Left colon (tissue), 2 donors: ENCODE data around the gene TICRR. TPM values are rescaled to one million over a fixed set of nuclear protein-coding genes. Genes with fewer than 3 reads are reported as not detected.

ENCODE experiments used
- ATAC-seq: fragments of 200-7000 bp; cut with Tn5 transposase; one replicate; pipeline ENCODE4 v1.9.1; 2020; ENCODE audit warnings: mild to moderate bottlenecking, moderate library complexity
- DNase-seq, 2 donors: peaks; one replicate each; pipeline ENCODE4 v3.0.0-alpha.2; 2020
- intact Hi-C, 2 donors: fragments of 100-400 bp; cut with DNase I in 1 of 2; cut with micrococcal nuclease in 1 of 2; formaldehyde crosslinking; loops; one replicate each; pipeline versions ENCODE4 v1.11.2 to v1.14.0; 2022; cut with DNase I, micrococcal nuclease
- total RNA-seq, 2 donors: library from RNA; stranded (reverse); fragmentation: NEBNext Ultra II Directional; extraction: Animal tissue kit (Norgen Biotek cat#: 25700); gene quantifications; one replicate each; pipeline ENCODE4 v1.2.1, GENCODE V29; 2021
- donor health status: DM: no; HTN: no; CAD: no.
- donor health status: DM: yes; HTN: yes; CAD: no.

TICRR gene
- total RNA-seq, 2 donors from 2014 or later, result 1.3 to 4.4 TPM

GRCh38 chr15:89616228-89616627 is 41.0 kb downstream of the TICRR start:
- no peak for DNase-seq

GRCh38 chr15:89621547-89621946 is 46.3 kb downstream of the TICRR start:
- intact Hi-C loops, result no loop called here
- DNase-seq, result no peak

More at GRCh38 chr15:89616228-89616627, 41.0 kb downstream of the TICRR start:
- no peak for ATAC-seq
- intact Hi-C loops, result no loop called here

GRCh38 chr15:89623165-89623564 is 47.9 kb downstream of the TICRR start:
- DNase-seq (no peak), ATAC-seq (no peak)
- intact Hi-C loops, result no loop called here

More at GRCh38 chr15:89621547-89621946, 46.3 kb downstream of the TICRR start:
- ATAC-seq, result no peak

DNA sequence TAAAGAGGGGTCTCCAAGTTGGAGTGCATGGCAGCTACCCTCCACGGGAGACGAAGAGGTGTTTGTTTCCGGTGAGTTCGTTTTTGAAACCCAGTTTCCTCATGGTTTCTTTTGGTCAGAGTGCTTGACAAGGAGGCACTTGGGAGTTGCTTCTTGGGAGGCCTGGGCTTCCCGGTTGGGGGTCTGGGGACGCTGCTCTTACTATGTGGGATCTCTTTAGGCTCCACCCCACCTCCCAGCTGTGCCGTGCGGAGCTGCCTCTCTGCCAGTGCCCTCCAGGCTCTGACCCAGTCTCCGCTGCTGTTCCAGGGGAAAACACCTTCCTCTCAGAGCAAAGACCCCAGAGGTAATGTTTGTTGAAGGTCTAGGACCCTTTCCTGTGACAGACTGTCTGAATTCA is 50.4 kb downstream of the TICRR start:
- intact Hi-C loops, result no loop called here
- no peak for DNase-seq
- no peak for ATAC-seq

GRCh38 chr15:89627256-89627970 is 52.1 kb downstream of the TICRR start:
- intact Hi-C loops, result no loop called here
- DNase-seq, result no peak
- ATAC-seq, result no peak

DNA sequence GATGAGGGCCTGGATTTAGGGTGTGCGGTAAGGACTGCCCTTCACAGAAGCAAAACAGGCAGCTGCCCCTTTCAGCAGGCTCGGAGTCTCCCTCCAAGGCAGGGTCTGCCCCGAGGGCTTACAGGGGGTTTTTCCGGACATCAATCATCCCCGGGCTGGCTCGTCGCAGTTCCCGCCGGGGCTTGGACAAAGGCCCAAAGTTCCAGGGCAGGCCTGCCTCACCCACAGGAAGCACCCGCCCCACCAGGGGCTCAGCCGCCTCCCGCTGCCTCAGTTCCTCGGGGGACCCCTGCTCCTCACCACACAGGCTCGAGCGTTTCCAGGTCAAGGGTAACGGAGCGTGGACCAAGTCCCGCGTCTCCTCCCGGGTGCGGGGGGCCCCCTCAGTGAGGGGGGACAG is 53.0 kb downstream of the TICRR start:
- DNase-seq, result no peak
- no peak for ATAC-seq
- intact Hi-C loops, result no loop called here

GRCh38 chr15:89628806-89629715 is 53.8 kb downstream of the TICRR start:
- intact Hi-C loops, result no loop called here
- DNase-seq (no peak), ATAC-seq (no peak)

GRCh38 chr15:89629829-89630228 is 54.6 kb downstream of the TICRR start:
- ATAC-seq (no peak), DNase-seq (no peak)
- intact Hi-C loops, result no loop called here

GRCh38 chr15:89630260-89630659 is 55.0 kb downstream of the TICRR start:
- ATAC-seq (no peak), DNase-seq (no peak)
- intact Hi-C loops, result no loop called here

- intact Hi-C loops, result no loop called here
- DNase-seq, result no peak
- ATAC-seq, result no peak
Measured at GRCh38 chr15:89630974-89631901, 56.0 kb downstream of the TICRR start.

GRCh38 chr15:89631902-89632264 is 56.6 kb downstream of the TICRR start:
- ATAC-seq (no peak), DNase-seq (no peak)
- intact Hi-C loops, result no loop called here

DNA sequence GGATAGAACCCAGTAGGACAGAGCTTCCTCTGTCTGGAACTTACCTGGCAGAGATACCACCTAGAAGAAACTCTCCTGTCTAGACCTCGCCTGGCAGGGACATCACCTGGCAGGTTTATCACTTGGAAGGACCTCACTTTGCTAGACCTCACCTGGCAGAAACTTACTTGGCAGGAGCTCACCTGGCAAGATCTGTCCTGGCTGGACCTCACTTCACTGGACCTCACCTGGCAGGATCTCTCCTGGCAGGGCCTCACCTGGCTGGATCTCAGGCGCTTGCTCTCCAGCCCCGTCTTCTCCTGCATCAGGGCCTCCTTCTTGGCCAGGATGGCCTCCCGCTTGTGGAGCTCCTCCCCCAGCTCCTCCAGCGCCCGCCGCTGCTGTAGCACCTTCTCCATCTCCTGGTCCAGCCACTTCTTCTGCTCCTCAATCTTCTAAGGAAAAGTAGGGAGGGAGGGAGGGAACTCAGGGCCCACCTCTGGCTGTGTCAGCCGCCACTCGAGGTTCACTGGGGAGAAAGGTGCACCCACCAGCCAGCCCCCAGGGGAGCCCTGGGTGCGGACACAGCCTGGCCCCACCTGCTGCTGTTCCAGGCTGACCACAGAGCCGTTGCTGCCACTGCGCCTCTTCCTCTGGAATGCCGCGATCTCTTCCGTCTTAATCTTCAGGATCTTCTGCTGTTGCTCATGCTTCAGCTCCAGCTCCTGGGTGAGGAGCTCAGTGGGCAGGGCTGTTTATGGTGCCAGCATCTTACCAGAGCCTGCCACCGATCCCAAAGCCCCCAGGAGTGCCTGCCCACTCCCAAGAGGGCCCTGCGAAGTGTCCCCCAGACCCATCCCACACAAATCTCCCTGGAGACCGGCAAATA is 57.5 kb downstream of the TICRR start:
- ATAC-seq, result no peak

DNA sequence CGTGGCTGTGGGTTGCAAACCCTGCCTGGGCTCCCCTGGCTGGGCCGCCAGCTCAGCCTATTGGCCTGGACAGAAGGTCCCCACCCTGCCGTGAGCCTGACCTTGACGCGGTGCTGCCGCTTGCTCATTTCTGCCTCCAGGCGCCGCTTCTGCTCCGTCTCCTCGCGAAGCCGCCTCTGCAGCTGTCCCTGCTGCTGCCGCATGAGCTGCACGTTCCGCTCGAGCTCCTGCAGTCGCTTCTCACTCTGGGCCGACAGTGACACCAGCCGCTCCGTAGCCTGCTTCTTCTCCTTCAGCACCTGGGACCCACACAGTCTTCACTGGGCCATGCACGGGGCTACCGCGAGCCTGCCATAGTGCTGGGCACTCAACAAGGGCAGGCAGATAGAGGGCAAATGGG is 58.3 kb downstream of the TICRR start:
- intact Hi-C loops, result no loop called here
- ATAC-seq, result no peak
- no peak for DNase-seq

More for the DNA sequence above, 57.5 kb downstream of the TICRR start:
- intact Hi-C loops, result no loop called here
- no peak for DNase-seq

DNA sequence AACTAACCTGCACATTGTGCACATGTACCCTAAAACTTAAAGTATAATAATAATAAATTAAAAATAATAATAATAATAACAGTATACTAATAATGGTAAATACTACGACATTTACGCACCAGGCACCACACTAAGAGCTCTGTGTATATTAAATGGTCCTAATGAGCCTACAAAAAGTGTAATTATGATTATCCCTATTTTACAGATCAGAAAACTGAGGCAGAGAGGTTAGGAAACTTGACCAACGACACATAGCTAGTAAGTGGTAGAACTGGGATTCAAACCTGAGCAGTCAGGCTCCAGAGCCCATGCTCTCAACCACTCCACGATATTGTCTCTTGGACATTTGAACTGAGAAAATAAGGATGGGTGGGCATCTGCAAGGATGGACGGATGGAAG is 65.0 kb downstream of the TICRR start:
- no peak for ATAC-seq
- intact Hi-C loops, result loop anchor here in 1 of 2 donors (10.0 kb wide), 1 partner anchor 95 kb away; no protein-coding TSS in a partner anchor
- DNase-seq, result no peak

- intact Hi-C loops, result loop anchor here in 1 of 2 donors (10.0 kb wide), 1 partner anchor 94 kb away; no protein-coding TSS in a partner anchor
- DNase-seq, result no peak
- ATAC-seq, result no peak
Measured at GRCh38 chr15:89641053-89641452, 65.8 kb downstream of the TICRR start.

GRCh38 chr15:89642106-89642505 is 66.8 kb downstream of the TICRR start:
- DNase-seq (no peak), ATAC-seq (no peak)
- intact Hi-C loops, result loop anchor here in 1 of 2 donors (10.0 kb wide), 1 partner anchor 93 kb away; no protein-coding TSS in a partner anchor

DNA sequence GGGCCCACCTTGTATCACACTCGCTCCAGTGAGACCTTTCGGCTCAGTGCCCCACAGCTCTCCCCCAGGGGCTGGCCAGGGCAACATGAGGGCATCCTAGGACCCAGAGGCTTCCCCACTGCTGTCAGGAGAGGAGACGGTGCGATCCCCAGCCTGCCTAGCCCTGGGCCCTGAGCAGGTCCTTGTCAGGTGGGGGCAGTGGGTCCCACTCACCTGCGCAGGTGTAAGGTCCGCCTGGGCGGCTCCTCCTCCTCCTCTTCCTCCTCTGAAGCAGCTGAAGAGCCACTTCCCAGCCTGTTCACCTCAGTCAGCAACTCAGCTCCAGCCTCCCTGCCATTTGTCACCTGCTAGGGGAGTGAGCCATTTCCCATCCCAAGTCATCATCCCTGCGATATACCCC is 70.4 kb downstream of the TICRR start:
- ATAC-seq (no peak), DNase-seq (no peak)
- intact Hi-C loops, result loop anchor here in 1 of 2 donors (10.0 kb wide), 1 partner anchor 89 kb away; no protein-coding TSS in a partner anchor
